Measurements from ENCODE around the gene POM121L12.

POM121L12 gene

GRCh38 chr7:53035499-53036412 lies at the start of gene POM121L12:
Gene POM121L12, plus strand, starts transcription at chr7:53035633. Its CDS starts 39 bp downstream, at chr7:53035672.
- DNase-seq (ENCODE audit: low read depth) = no peak

GRCh38 chr7:52992001-52992400 lies 43.4 kb upstream of the POM121L12 start:
- DNase-seq (ENCODE audit: low read depth) = no peak

GRCh38 chr7:52992479-52993162 lies 42.8 kb upstream of the POM121L12 start:
- DNase-seq (ENCODE audit: low read depth) = no peak

- DNase-seq (ENCODE audit: low read depth) = no peak
Observed at GRCh38 chr7:52995676-52996075, 39.8 kb upstream of the POM121L12 start.

- no peak for DNase-seq (ENCODE audit: low read depth)
Observed at GRCh38 chr7:53001221-53001620, 34.2 kb upstream of the POM121L12 start.

- DNase-seq (ENCODE audit: low read depth) = no peak
Observed at GRCh38 chr7:53002389-53002788, 33.0 kb upstream of the POM121L12 start.

GRCh38 chr7:53003653-53004445 lies 31.6 kb upstream of the POM121L12 start:
- DNase-seq (ENCODE audit: low read depth) = no peak

- peak; percentile 0 for DNase-seq (ENCODE audit: low read depth)
Observed at GRCh38 chr7:53013925-53014324, 21.5 kb upstream of the POM121L12 start.

- no peak for DNase-seq (ENCODE audit: low read depth)
Observed at GRCh38 chr7:53015463-53015862, 20.0 kb upstream of the POM121L12 start.

GRCh38 chr7:53022893-53023292 lies 12.5 kb upstream of the POM121L12 start:
- DNase-seq (ENCODE audit: low read depth) = no peak

- no peak for DNase-seq (ENCODE audit: low read depth)
Observed at GRCh38 chr7:53048638-53049037, 13.2 kb downstream of the POM121L12 start.

GRCh38 chr7:53050433-53050832 lies 15.0 kb downstream of the POM121L12 start:
- DNase-seq (ENCODE audit: low read depth) = no peak

- no peak for DNase-seq (ENCODE audit: low read depth)
Observed at GRCh38 chr7:53059591-53059990, 24.2 kb downstream of the POM121L12 start.

- DNase-seq (ENCODE audit: low read depth) = no peak
Observed at GRCh38 chr7:53060066-53060465, 24.6 kb downstream of the POM121L12 start.

- DNase-seq (ENCODE audit: low read depth) = no peak
Observed at GRCh38 chr7:53062796-53063195, 27.4 kb downstream of the POM121L12 start.

- DNase-seq (ENCODE audit: low read depth) = no peak
Observed at GRCh38 chr7:53068673-53069072, 33.2 kb downstream of the POM121L12 start.

GRCh38 chr7:53070883-53071282 lies 35.5 kb downstream of the POM121L12 start:
- DNase-seq (ENCODE audit: low read depth) = no peak
